Activated B cell treated with CpG ODN at 0.5 μM for 24 hours (primary cell): ENCODE results near the gene KLK15. TPM values are rescaled to one million over a fixed set of nuclear protein-coding genes. Genes with fewer than 3 reads are reported as not detected.

Experiments
- ATAC-seq: fragments of 200-7000 bp; cut with Tn5 transposase; one replicate; pipeline ENCODE4 v1.10.0; 2021; ENCODE audit warnings: low read depth, mild to moderate bottlenecking, moderate library complexity
- CTCF ChIA-PET: fragments of 350-600 bp; sonication (Branson Sonifier 250); formaldehyde crosslinking; loops from one replicate; lab custom pipeline; 2021; ENCODE audit warnings: antibody characterized with exemption; lab: Charles Lee
- POLR2A ChIA-PET: fragments of 350-600 bp; sonication (Branson Sonifier 250); formaldehyde crosslinking; loops from one replicate; lab custom pipeline; 2021; ENCODE audit warnings: antibody characterized with exemption; lab: Charles Lee
- DNase-seq: peaks from one replicate; pipeline ENCODE4 v3.0.0; 2022
- H3K27ac Mint-ChIP-seq: one replicate; pipeline ENCODE4 v1.8.0; 2020; ENCODE audit warnings: mixed read lengths
- H3K27me3 Mint-ChIP-seq: one replicate; pipeline ENCODE4 v1.8.0; 2021; ENCODE audit warnings: mixed read lengths
- H3K36me3 Mint-ChIP-seq: one replicate; pipeline ENCODE4 v1.8.0; 2021; ENCODE audit warnings: low read depth, mixed read lengths
- H3K4me1 Mint-ChIP-seq: one replicate; pipeline ENCODE4 v1.8.0; 2021; ENCODE audit warnings: mixed read lengths
- H3K4me3 Mint-ChIP-seq: one replicate; pipeline ENCODE4 v1.8.0; 2020; ENCODE audit warnings: mild to moderate bottlenecking, mixed read lengths
- H3K9me3 Mint-ChIP-seq: one replicate; pipeline ENCODE4 v1.8.0; 2020; ENCODE audit warnings: mixed read lengths
- CTCF ChIP-seq: fragments of 200-600 bp; IDR thresholded peaks from one replicate; pipeline ENCODE4 v1.8.0; 2022; ENCODE audit warnings: antibody characterized with exemption, mild to moderate bottlenecking
- intact Hi-C: fragments of 100-400 bp; cut with micrococcal nuclease; formaldehyde crosslinking; loops from one replicate; pipeline ENCODE4 v1.15.1; 2024
- total RNA-seq: library from RNA; stranded (reverse); gene quantifications from 2 replicates; pipeline ENCODE4 v1.2.3, GENCODE V29; 2022

The KLK15 gene
- total RNA-seq, 1 donor from 2014 or later, result not detected

GRCh38 chr19:50837300-50837699, 3.9 kb upstream of the KLK15 start:
- DNase-seq (no peak), ATAC-seq (no peak)
- ChIA-PET CTCF (no interaction called here), POLR2A (interaction anchor here (0.6 kb wide), 1 partner anchor 28 kb away, joined by 3 read pairs; no protein-coding TSS in a partner anchor)
- no peak for TF ChIP-seq CTCF
- Mint-ChIP-seq H3K27me3 (peaks cover 27% of the 10 kb centered on the region), H3K4me1 (peaks cover 27% of the 10 kb centered on the region), H3K4me3 (peak overlapping the region; percentile 28), H3K36me3 (no peaks in the 10 kb centered on the region), H3K27ac (no peak overlapping the region), H3K9me3 (peaks cover 4% of the 10 kb centered on the region)
- intact Hi-C loops, result loop anchor here (2.0 to 5.0 kb wide), 2 partner anchors 32 to 60 kb away; no protein-coding TSS in a partner anchor

GRCh38 chr19:50836543-50837195, 3.3 kb upstream of the KLK15 start:
- ChIA-PET POLR2A (interaction anchor here (0.6 kb wide), 1 partner anchor 29 kb away, joined by 3 read pairs; no protein-coding TSS in a partner anchor), CTCF (no interaction called here)
- no peak overlapping the region for H3K27ac Mint-ChIP-seq
- no peaks in the 10 kb centered on the region for H3K9me3 Mint-ChIP-seq
- no peak for TF ChIP-seq CTCF
- ATAC-seq (no peak), DNase-seq (no peak)
- peaks cover 27% of the 10 kb centered on the region for H3K4me1 Mint-ChIP-seq
- peak overlapping the region; percentile 83 for H3K4me3 Mint-ChIP-seq
- H3K27me3 Mint-ChIP-seq, result peaks cover 29% of the 10 kb centered on the region
- H3K36me3 Mint-ChIP-seq, result no peaks in the 10 kb centered on the region
- intact Hi-C loops, result loop anchor here (1.0 to 5.0 kb wide), 3 partner anchors 18 to 61 kb away; no protein-coding TSS in a partner anchor

GRCh38 chr19:50835785-50836542, 2.6 kb upstream of the KLK15 start:
- no peak for TF ChIP-seq CTCF
- DNase-seq (peak; percentile 80), ATAC-seq (peak; percentile 94)
- Mint-ChIP-seq H3K4me3 (peak overlapping the region; percentile 83), H3K27ac (peak overlapping the region; percentile 20), H3K9me3 (no peaks in the 10 kb centered on the region), H3K4me1 (peaks cover 27% of the 10 kb centered on the region), H3K27me3 (peaks cover 36% of the 10 kb centered on the region), H3K36me3 (no peaks in the 10 kb centered on the region)
- POLR2A ChIA-PET, result no interaction called here
- intact Hi-C loops, result loop anchor here (1.0 to 5.0 kb wide), 3 partner anchors 18 to 61 kb away; no protein-coding TSS in a partner anchor
- CTCF ChIA-PET, result no interaction called here

GRCh38 chr19:50835103-50835784, 1.9 kb upstream of the KLK15 start:
- H3K27ac Mint-ChIP-seq, result no peak overlapping the region
- ChIA-PET POLR2A (no interaction called here), CTCF (no interaction called here)
- DNase-seq (no peak), ATAC-seq (no peak)
- no peak for TF ChIP-seq CTCF
- H3K4me3 Mint-ChIP-seq, result peak overlapping the region; percentile 83
- peaks cover 37% of the 10 kb centered on the region for H3K27me3 Mint-ChIP-seq
- no peaks in the 10 kb centered on the region for H3K9me3 Mint-ChIP-seq
- intact Hi-C loops, result loop anchor here (5.0 kb wide), 1 partner anchor 62 kb away; no protein-coding TSS in a partner anchor
- H3K36me3 Mint-ChIP-seq, result no peaks in the 10 kb centered on the region
- peaks cover 27% of the 10 kb centered on the region for H3K4me1 Mint-ChIP-seq
